Right lobe of liver (tissue), 4 donors: ENCODE data around the gene DYRK3.

Experiments
- POLR2A ChIP-seq: fragments of 450-650 bp; IDR thresholded peaks from one replicate; pipeline ENCODE4 v1.6.1; 2017; ENCODE audit warnings: antibody characterized with exemption, mild to moderate bottlenecking
- TF ChIP-seq, protein P1 (sequence below), 4 donors: fragments of 200-600 bp in 3 of 4; fragments of 450-650 bp in 1 of 4; IDR thresholded peaks; one replicate each; pipeline versions ENCODE4 v1.5.1 to v1.8.0; 2016 to 2022; ENCODE audit warnings: antibody characterized with exemption in 4 of 4, mild to moderate bottlenecking in 2 of 4
- donor health status: DM: no; HTN: no; CAD: no.
- donor health status: DM: no; HTN: no; CAD: no.
- donor health status: DM: no; HTN: yes; CAD: no.

DNA sequence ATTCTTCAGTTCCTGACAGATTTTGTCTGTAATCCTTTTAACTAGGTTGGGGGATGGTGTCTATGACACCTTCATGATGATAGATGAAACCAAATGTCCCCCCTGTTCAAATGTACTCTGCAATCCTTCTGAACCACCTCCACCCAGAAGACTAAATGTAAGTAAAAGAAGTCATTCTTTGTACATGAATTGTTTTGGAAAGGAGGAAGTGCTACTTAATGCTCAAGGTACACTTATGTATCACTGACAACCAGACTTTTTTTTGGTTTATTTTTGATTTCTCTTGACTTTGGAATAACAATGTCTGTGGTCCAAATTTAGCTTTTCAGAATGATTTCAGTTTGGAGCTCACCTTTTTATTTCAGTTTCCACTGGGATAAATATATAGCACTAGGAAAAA is 2.3 kb downstream of the DYRK3 start:
- TF ChIP-seq, protein P1, sequence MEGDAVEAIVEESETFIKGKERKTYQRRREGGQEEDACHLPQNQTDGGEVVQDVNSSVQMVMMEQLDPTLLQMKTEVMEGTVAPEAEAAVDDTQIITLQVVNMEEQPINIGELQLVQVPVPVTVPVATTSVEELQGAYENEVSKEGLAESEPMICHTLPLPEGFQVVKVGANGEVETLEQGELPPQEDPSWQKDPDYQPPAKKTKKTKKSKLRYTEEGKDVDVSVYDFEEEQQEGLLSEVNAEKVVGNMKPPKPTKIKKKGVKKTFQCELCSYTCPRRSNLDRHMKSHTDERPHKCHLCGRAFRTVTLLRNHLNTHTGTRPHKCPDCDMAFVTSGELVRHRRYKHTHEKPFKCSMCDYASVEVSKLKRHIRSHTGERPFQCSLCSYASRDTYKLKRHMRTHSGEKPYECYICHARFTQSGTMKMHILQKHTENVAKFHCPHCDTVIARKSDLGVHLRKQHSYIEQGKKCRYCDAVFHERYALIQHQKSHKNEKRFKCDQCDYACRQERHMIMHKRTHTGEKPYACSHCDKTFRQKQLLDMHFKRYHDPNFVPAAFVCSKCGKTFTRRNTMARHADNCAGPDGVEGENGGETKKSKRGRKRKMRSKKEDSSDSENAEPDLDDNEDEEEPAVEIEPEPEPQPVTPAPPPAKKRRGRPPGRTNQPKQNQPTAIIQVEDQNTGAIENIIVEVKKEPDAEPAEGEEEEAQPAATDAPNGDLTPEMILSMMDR (IDR thresholded peaks at IDR 0.05) = no peak
- no peak for TF ChIP-seq POLR2A
